ENCODE results near the gene SECTM1.

- TF ChIP-seq CTCF (IDR thresholded peaks at IDR 0.05): no peak
- TF ChIP-seq E2F6 (IDR thresholded peaks at IDR 0.05; ENCODE audit: borderline replicate concordance, low read depth): no peak
- TF ChIP-seq MYC (IDR thresholded peaks at IDR 0.05; ENCODE audit: borderline replicate concordance, low read length): no peak
- TF ChIP-seq MAZ (IDR thresholded peaks at IDR 0.05; ENCODE audit: borderline replicate concordance, low read depth, low read length): no peak
- TF ChIP-seq RARB (CRISPR knock-in tag; IDR thresholded peaks at IDR 0.05): no peak
- no peak for TF ChIP-seq POLR2A (IDR thresholded peaks at IDR 0.05; ENCODE audit: low read length)
- TF ChIP-seq PBX3 (IDR thresholded peaks at IDR 0.05): no peak
- TF ChIP-seq REST (IDR thresholded peaks at IDR 0.05): no peak
- no peak for TF ChIP-seq KDM1A (IDR thresholded peaks at IDR 0.05; ENCODE audit: low read depth)
- TF ChIP-seq EP300 (IDR thresholded peaks at IDR 0.05): no peak
- TF ChIP-seq TP53 (CRISPR knock-in tag; IDR thresholded peaks at IDR 0.05): no peak
- no peak for TF ChIP-seq MAX (IDR thresholded peaks at IDR 0.05)
- TF ChIP-seq HOXA7 (CRISPR knock-in tag; IDR thresholded peaks at IDR 0.05): no peak
Measured at GRCh38 chr17:82321947-82322466, 11.6 kb downstream of the SECTM1 start.
